IPS-NIHi7 (cell line): Measurements from ENCODE around the gene EGF.
A peak's percentile ranks its signal among the peaks of the same experiment; 100 is the strongest.
"Not testable (repeated sequence)": the region's sequence is repeated elsewhere in the genome, so short reads cannot be mapped to it uniquely, and the experiment has no call there.

ENCODE experiments used
- DNase-seq: peaks from one replicate; pipeline ENCODE4 v3.0.0; 2012; ENCODE audit warnings: mixed read lengths; ENCODE audit errors: extremely low spot score

EGF gene

DNA sequence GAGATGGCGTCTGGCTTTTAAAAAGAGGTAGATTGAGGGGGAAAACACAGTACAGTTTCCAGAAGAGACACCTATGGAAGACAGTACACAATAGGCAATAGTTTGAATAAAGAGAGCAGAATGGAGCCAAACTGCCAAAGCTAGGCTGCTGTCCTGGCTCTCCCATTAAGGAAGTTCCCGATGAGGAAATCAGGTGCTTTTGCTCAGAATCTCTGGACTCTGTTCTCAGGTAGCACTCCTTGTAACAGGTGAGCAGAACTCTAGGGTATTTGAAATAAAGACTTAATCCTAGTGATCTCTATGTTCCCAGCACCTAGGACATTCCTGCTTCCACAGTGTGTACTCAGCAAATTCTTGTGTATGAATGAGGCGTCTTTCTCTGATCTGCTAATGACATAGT, 1.6 kb downstream of the EGF start:
- DNase-seq = no peak

DNA sequence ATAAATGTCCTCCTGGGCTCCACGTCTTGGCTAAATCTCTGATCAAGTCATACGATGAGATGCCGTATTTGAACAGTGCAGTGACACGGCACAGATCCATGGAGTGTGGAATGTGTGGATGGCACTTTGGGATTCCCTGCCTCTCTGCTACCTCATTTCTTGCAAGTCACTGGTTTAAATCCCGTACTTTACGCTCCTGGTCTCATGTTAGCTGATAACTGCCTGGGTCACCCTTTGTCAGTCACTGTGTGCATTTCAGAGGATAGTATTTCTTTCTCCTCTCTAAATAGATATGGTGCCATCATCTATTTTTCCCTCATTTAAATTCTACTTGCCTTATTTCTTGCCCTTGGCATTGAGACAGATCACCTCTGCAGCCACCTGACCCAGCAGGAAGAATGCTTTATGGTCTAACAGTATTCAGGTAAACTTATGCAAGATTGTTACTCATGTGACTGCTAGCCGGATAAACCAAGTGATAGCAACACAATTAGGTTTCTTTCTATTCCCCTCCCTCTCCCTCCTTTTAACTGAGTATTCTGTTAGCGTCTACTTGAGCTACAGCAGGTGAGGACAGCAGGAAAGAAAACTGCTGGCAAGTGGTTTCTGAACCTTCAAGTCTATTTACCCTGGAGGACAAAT, 2.8 kb downstream of the EGF start:
- DNase-seq = no peak

DNA sequence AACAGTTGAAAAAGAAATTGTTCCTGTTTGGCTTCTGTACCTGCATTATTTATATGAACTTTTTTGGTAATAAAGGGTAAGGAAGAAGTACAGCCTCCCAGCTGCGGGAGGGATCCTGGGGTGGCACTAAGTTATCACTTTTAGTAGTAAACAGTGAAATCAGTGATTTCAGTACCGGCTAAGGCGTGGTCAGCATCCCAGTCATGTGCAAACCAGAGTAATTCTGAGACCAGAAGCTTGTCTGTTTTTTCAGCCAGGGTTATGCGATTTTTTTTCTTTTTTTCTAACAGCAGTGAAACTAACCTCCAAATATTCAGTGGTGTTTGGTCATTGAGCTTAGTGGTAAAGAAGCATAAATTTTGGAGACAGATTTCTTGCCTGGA, 3.3 kb downstream of the EGF start:
- DNase-seq = no peak

DNA sequence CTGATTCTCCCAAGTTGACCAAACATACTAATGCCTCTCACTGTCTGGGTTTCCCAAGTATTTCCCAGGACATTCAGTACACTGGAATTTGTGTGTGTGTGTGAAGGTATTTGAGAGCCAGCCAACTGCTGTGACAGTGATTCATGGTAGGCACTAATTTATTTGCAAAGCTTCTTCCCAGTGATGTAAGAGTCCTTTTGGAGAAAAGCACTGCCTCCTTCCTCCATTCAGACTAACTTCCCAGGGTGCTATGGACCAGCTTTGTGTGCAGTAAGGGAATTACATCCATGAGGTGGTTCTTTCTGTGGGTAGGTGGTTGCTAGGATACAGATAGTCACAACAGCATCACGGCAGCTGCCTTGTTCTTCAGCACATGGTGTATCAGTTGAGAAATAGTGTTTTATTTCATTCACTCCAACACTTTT, 8.7 kb downstream of the EGF start:
- DNase-seq = peak; percentile 24

DNA sequence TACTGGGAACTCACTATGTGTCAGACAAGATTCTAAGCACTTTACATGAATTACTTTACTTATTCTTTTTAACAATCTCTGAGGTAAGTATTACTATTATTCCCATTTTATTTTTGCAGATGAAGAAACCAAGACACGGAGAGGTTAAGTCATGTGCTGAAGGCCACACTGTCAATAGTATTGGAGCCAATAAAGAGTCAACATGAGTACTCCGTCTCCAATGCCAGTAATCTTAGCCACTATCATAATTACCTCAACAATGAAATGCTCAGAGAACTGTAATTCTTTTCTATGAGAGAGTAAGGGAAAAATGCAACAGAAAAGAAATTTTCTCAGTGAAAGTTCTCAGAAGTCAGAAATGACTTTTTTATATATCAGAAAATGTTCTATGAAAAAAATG, 12.7 kb downstream of the EGF start:
- no peak for DNase-seq

DNA sequence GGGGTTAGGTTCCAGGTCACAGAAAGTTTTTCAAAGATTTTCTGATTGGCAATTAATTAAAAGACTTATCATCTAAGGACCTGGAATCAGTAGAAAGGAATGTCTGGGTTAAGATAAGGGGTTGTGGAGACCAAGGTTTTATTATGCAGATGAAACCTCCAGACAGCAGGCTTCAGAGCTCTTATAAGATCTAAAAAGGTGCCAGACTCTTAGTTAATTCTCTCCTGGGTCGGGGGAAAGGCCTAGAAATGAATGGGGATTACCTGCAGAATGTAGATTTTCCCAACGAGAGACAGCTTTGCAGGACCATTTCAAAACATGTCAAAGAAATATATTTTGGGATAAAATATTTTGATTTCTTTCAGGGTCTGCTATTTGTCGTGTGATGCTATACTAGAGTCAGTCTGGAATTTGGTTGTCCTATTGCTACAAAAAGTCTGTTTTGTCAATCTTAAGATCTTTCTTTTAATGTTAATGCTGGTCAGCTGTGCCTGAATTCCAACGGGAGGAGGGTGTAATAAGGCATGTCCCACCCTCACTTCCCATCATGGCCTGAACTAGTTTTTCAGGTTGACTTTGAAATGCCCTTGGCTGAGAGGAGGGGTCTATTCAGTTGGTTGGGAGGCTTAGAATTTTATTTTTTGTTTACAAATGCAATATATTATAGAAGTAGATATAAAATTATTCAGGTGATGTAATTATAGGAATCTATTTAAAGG, 15.8 kb downstream of the EGF start:
- no peak for DNase-seq

DNA sequence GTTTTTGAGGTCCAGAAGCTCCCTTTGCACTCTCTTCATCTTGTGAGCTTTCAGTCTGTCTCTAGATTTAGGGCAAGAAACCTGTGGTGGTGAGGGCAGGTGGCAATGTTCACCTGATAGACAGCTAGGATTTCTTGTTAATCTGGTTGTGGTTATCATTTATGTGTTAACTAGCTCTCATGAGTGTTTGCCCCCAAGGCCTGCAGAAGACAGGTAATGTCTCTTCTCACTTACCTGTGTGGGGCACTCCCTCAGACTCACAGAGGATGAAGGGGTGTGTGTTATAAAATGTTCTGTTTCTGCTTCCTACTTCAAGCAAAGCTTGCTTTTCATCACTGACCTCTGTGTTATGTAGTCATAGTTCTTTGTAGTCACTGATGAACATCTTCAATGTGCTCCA, 17.8 kb downstream of the EGF start:
- no peak for DNase-seq

DNA sequence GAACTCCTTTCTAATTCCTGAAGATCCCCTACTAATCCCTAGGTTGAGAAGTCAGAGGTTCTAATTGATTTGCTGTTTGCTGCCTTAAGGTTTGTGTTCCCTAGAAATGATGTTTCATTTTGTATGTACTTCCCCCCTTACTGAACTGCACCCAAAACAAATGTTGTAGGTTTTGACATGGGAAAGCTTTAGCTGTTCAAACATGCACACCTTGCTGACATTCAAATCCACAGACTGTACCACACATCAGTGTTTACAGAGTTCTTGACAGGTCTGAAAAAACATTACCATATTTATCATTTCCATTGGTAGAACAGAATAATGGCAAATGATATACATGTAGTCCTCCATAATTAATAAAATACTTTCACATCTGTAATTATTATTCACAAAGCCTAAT, 18.2 kb downstream of the EGF start:
- no peak for DNase-seq

DNA sequence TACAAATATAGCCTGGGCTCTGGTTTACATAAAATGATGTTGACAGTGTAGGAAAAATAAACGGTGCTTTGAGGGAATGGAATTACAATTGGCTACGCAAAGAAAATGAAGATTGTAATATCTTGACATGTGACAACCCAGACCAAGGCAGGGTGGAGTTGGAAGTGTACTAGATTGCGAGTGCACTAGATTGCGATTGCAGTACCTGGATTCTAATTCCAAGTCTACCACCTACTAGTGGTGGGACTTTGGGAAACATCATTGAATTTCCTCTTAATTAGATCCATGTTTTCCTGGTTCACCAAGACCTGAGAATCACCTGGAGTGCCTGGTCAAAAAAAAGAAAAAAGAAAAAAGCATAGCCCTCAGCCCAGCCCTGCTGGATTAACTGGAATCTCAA, 18.6 kb downstream of the EGF start:
- DNase-seq = no peak

DNA sequence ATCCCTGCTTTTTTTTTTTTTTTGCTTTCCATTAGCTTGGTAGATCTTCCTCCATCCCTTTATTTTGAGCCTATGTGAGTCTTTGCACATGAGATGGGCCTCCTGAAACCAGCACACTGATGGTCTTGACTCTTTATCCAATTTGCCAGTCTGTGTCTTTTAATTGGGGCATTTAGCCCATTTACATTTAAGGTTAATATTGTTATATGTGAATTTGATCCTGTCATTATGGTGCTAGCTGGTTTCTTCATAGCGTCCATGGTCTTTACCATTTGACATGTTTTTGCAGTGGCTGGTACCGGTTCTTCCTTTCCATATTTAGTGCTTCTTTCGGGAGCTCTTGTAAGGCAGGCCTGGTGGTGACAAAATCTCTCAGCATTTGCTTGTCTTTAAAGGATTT, 24.7 kb downstream of the EGF start:
- DNase-seq = not testable (repeated sequence)

DNA sequence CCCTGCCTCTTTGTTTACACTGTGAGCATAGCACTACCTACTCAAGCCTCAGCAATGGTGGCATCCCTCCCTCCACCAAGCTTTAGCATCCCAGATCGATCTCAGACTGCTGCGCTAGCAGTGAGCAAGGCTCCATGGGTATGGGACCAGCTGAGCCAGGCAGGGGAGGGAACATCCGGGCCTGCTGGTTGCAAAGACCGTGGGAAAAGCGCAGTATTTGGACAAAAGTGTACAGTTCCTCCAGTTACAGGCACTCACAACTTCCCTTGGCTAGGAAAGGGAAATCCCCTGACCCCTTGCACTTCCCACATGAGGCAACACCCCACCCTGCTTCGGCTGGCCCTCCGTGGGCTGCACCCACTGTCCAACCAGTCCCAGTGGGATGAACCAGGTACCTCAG, 26.5 kb downstream of the EGF start:
- no peak for DNase-seq

DNA sequence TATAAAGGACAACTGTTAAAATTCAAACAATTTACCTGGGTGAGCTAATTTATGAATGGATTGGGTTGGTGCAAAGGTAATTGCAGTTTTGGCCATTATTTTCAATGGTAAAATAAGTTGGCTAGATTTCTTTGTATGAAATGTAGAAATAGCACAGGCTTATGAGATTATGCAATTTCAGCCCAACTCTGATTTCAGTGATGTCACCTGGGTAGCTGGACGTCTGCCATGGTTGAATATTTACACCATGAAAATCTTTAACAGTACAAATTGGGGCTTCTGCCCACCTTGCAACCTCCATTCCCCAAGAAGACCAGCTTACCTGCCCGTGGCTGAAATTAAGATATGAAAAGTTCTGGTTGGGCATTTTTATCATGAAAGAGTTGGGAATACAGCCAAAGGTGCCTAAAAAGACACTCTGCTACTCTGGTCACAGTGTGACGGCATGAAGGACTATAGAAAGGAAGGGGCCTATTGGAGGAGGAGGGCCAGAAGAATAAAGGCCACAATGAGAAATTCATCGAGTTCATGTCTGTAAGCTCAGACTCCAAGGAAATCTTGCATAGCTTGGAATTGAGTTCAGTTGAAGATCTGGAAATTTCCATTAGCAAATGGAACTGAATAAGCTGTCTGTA, 29.7 kb downstream of the EGF start:
- no peak for DNase-seq

DNA sequence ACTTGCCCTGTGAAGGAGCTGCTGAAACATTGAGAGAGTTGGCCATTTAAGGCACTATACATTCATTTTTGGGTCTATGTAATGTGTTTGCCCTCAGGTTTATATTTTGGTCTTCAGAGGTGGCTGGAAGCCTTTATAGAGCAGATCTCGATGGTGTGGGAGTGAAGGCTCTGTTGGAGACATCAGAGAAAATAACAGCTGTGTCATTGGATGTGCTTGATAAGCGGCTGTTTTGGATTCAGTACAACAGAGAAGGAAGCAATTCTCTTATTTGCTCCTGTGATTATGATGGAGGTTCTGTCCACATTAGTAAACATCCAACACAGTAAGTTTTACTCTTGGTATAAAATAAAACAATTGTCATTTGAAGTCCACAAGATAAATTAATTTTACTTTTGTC, 31.1 kb downstream of the EGF start:
- DNase-seq = no peak

DNA sequence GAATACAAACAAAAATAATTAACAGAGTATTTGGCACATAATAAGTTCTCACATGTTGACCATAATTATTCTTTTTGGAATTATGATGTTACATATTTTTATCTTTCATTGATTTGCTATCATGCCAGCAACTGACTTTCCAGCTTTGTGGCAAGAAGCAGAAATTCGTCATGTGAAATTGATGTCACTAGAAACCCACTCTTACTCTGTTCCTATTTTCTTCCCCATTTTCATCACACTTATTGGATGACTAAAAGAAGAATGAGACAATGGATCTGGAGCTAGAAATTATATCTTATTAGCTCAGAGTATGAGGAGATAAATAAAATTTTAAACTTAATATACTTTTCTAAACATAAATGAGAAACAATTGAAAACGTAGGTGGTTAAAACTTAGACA, 31.9 kb downstream of the EGF start:
- DNase-seq = no peak

DNA sequence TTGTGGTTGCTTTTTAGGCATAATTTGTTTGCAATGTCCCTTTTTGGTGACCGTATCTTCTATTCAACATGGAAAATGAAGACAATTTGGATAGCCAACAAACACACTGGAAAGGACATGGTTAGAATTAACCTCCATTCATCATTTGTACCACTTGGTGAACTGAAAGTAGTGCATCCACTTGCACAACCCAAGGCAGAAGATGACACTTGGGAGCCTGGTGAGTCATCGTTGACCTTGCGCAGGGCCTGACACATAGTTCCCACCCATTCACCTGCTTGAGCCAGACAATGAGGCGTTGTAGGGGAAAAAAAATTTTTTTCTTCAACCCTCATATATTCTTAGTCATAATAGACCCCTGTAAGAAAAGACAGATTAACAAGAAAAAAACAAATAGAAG, 32.4 kb downstream of the EGF start:
- DNase-seq = no peak

DNA sequence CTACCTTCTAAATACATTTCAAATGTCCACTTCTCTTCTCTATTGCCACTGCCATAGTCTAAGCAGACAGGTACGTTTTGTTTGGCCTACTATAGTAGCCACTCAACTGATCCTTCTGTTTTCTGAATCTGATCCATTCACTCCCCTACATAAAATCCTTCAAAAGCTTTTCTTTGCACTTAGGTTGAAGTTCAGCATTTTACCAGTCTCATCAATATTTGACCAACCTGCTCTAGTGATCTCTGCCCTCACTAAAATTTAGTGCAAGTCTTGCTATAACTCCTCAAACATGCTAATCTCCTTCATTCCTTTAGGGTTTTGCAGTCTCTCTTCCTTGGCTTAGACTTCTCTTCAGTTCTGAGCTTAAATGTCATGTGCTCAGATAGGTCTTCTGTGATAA, 33.4 kb downstream of the EGF start:
- DNase-seq = no peak

DNA sequence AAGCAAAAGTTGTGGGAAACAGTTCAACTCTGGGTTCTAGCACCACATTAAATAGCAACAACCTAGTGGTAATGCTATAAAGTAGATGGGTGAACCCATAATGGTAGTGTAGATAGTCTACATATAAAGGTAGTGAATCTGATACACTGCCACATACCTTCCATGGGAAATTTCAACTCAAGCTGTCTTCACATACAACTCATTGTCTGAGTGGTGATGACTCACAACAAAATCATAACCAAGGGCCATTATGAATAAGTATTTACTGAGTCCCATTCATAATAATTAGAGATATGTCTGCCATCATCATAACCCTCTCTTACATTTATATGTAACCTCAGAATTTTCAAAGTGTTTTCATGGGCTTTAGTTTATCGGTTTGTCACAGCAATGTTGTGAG, 34.8 kb downstream of the EGF start:
- no peak for DNase-seq

DNA sequence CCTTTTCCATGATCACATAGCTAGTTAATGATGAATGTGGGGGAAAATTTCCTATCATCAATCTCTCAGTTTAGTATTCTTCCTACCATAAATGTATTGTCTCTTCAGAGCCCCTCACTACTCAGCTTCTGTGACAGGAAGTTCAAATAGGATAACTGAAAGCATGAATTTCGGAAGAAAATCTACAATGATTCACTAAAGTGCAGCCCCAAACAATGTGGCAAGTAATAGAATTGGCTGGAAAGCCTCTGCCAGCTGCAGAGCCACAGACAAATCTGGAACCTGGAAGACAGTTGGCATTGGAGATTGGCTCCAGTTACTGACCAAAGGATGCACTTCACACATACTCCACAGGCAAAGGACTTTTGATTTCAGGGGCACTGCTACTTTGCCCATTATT, 35.2 kb downstream of the EGF start:
- no peak for DNase-seq

DNA sequence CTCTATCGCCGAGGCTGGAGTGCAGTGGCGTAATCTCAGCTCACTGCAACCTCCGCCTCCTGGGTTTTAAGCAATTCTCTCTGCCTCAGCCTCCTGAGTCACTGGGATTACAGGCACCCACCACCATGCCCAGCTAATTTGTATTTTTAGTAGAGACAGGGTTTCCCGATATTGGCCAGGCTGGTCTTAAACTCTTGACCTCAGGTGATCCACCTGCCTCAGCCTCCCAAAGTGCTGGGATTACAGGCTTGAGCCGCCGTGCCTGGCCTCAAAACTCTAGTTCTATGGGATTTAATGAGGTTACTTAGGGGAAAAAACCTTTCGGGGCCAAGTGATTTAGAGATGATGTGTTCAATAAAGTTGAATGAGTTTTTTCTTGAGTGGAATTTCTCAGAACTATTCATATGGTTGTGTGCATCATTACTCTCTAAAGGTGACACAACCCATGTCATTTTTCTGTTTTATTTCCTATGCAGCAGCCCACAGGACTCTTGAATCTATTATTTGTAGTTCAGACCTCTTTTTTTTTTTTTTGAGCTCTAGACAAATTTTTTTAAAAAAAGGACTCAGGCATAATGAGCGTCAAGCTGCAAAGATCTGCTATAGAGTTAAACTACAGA, 36.5 kb downstream of the EGF start:
- DNase-seq = not testable (repeated sequence)

DNA sequence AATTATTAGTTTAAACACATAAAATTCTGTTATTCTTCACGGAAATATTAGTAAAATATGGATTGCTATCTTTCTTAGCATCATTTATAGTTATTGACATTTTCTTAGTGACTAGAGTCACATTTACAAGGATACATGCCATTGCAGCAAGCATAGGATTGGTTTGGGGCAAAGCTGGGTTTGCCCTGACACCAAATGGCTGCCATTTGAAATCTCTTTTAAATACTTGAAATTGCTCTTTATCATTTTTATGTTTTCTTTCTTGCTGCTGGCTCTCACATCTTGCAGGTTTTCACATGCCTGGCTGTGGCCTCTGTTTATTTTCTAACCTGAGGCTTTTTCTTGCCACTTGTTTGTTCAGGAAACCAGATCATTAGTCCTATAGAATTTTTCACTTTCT, 39.9 kb downstream of the EGF start:
- no peak for DNase-seq

DNA sequence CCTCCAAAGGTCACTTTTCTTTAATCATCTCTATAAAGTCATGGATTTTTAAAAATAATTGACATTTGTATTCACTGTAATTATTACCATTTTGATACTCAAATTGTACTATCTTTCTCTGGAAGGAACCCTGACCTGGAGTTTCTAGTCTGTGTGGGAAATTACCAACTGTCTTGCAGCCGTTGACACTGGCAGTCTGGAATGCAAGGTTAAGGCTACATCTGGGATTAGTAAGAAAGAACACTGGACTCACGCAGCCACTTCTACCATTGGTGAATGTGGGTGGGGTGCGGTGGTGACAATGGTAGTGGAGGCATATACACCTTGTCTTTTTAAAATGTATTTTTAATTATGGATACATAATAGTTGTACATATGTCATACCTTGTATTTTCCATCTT, 40.9 kb downstream of the EGF start:
- DNase-seq = no peak

DNA sequence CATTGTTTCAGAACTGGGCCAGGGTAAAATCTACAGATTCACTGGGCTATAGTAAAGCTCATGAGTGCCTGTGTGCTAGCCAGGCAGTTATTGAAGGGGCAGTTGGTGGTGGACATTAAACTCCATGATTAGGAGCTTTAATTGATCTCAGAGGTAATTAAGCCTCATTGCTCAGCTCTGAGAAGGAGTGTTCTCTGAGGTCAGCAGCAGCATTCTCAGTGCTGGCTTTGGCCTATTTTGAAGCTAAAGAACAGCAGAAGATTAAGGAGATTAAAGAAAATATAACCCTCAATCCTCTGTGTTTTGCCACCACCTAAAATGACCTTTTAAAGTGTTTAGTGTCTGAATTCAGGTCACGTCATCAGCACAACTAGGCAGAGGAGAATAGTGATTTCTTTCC, 42.5 kb downstream of the EGF start:
- no peak for DNase-seq

DNA sequence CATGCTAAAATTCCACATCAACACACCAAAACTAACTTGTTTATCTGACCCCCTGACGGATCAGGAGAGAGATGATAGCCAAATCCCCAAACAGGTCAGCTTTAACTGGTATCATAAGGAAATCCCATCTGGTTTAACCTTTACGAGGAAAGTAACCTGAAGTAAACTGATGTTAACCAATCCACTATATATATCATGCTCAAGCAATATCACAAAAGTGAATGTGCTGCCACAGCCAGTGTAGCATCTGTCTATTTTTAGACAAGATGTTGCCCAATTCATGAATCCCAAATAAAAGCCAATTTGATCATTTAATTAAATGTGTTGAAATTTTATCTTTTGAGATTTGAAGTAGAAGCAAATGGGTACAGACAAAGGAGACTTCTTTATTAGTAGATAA, 44.5 kb downstream of the EGF start:
- no peak for DNase-seq
